GM12864 (cell line): ENCODE data around the gene NAPB.
A peak's percentile ranks its signal among the peaks of the same experiment; 100 is the strongest.

ENCODE experiments used
- DNase-seq: peaks from one replicate; pipeline ENCODE4 v3.0.0-alpha.2; 2011; ENCODE audit warnings: low read depth
- H3K4me3 ChIP-seq: 2 replicates; pipeline ENCODE4 v1.5.1; 2011; ENCODE audit warnings: mild to moderate bottlenecking, low read depth, low read length, control low read depth
- CTCF ChIP-seq: IDR thresholded peaks from 2 replicates; pipeline ENCODE4 v1.5.1; 2011; ENCODE audit warnings: low read depth, mild to moderate bottlenecking, moderate library complexity, low read length, control low read depth, inconsistent platforms; ENCODE audit errors: missing control alignments

Gene NAPB

DNA sequence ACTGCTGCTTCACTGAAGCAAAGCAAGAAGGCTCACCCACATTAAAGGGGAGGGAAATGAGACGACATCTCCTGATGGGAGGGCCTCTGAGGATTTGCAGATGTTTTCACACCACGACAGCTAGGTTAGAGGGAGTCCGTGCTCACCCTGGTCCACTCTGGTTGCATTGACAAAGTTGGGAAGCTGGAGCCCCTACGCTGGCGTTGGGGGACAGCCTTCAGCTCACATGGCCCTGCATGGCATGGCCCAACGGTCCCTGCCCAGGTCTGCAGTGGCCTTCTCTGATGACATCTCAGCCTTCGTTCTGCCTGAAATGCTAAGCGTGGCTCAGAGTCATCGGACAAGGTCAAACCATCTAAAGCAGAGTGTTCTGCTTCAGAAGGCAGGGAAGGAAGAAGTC lies 3.8 kb upstream of the NAPB start:
- DNase-seq: no peak

GRCh38 chr20:23419995-23420901 lies 1.0 kb downstream of the NAPB start:
- peak overlapping the region; percentile 82 for H3K4me3 ChIP-seq
- no peak for DNase-seq

More for the DNA sequence above, 3.8 kb upstream of the NAPB start:
- no peak for TF ChIP-seq CTCF
- H3K4me3 ChIP-seq: no peak overlapping the region

GRCh38 chr20:23419657-23419994 lies 1.7 kb downstream of the NAPB start:
- peak overlapping the region; percentile 82; the same call in 1 of the 2 replicates for H3K4me3 ChIP-seq
- DNase-seq: no peak
- TF ChIP-seq CTCF: no peak

More at GRCh38 chr20:23419995-23420901, 1.0 kb downstream of the NAPB start:
- no peak for TF ChIP-seq CTCF

DNA sequence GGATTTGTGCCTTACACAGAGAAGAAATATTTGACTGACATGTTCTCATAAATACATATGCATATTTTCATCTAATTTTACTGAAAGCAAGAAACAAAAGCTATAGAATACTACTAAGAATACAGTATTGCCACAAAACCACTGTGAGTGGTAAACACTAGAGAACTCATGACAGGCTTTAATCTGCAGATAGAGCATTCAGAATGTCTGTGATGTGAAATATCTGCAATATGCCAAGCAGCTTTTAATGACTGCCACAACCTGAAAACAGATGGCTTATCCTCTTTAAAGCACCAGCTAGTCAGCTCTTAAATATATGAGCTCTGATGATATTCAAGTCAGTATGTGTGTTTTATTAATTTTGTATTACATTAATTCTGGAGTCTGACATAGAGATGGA lies 3.4 kb downstream of the NAPB start:
- no peak for TF ChIP-seq CTCF
- H3K4me3 ChIP-seq: no peak overlapping the region
- no peak for DNase-seq

- no peak for TF ChIP-seq CTCF
- DNase-seq: no peak
- H3K4me3 ChIP-seq: no peak overlapping the region
Measured at GRCh38 chr20:23415959-23416583, 5.2 kb downstream of the NAPB start.

DNA sequence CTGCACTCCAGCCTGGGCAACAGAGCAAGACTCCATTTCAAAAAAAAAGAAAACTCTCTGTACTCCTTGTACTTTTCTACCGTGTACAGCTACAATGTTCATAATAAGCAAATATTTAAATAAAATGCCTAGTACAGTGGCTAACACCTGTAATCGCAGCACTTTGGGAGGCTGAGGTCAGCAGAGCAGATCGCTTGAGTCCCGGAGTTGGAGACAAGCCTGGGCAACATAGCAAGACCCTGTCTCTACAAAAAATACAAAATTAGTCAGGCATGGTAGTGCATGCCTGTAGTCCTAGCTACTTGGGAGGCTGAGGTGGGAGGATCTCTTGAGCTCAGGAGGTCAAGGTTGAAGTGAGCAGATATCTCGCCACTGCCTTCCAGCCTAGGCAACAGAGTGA lies 5.7 kb downstream of the NAPB start:
- no peak for DNase-seq
- H3K4me3 ChIP-seq: no peak overlapping the region
- no peak for TF ChIP-seq CTCF
